HEK293 (cell line): Measurements from ENCODE around the gene ROM1.

ENCODE experiments used
- CTCF ChIA-PET: fragments of 350-600 bp; formaldehyde crosslinking; extraction: SDS; loops from one replicate; lab custom pipeline; 2021; ENCODE audit warnings: antibody characterized with exemption; lab: Yijun Ruan, JAX
- POLR2A ChIA-PET: fragments of 300-600 bp; formaldehyde crosslinking; extraction: SDS; loops from one replicate; lab custom pipeline; 2020; ENCODE audit warnings: antibody characterized with exemption, inconsistent platforms; lab: Yijun Ruan, JAX
- H3K27ac ChIP-seq: fragments of 200-500 bp; sonication (Bioruptor generic); 2 replicates; pipeline ENCODE4 v1.5.1; 2014; ENCODE audit warnings: low read depth, low read length, control low read depth, inconsistent platforms; ENCODE audit errors: extremely low read depth
- H3K36me3 ChIP-seq, 2 experiments: fragments of 200-500 bp in 1 of 2; sonication (Bioruptor generic) in 1 of 2; 1 replicate in 1 of 2; 2 replicates in 1 of 2; pipeline ENCODE4 v1.5.1; 2014 to 2017; ENCODE audit warnings: inconsistent platforms in 2 of 2, low read length in 2 of 2; ENCODE audit not compliant: control insufficient read depth in 2 of 2, insufficient read depth in 1 of 2
- H3K4me1 ChIP-seq: fragments of 200-500 bp; sonication (Bioruptor generic); 2 replicates; pipeline ENCODE4 v1.5.1; 2014; ENCODE audit warnings: mild to moderate bottlenecking, low read length, inconsistent platforms; ENCODE audit not compliant: control insufficient read depth, insufficient read depth
- H3K4me3 ChIP-seq: 2 replicates; pipeline ENCODE4 v1.5.1; 2011; ENCODE audit warnings: low read depth, mild to moderate bottlenecking, control low read depth, low read length, moderate library complexity
- H3K9me3 ChIP-seq: fragments of 200-500 bp; sonication (Bioruptor generic); 2 replicates; pipeline ENCODE4 v1.5.1; 2014; ENCODE audit warnings: low read depth, low read length, inconsistent platforms; ENCODE audit not compliant: control insufficient read depth, insufficient read depth
- KLF1 ChIP-seq: fragments of 450-650 bp; formaldehyde crosslinking; IDR thresholded peaks from 2 replicates; pipeline ENCODE4 v1.5.1; 2016; ENCODE audit warnings: missing biosample characterization, missing genetic modification characterization
- KLF7 ChIP-seq: fragments of 450-650 bp; formaldehyde crosslinking; IDR thresholded peaks from 2 replicates; pipeline ENCODE4 v1.5.1; 2016; ENCODE audit warnings: missing biosample characterization, missing genetic modification characterization, borderline replicate concordance
- REPIN1 ChIP-seq: fragments of 450-650 bp; formaldehyde crosslinking; IDR thresholded peaks from 2 replicates; pipeline ENCODE4 v1.5.1; 2017; ENCODE audit warnings: missing biosample characterization, missing genetic modification characterization, low read depth
- ZNF133 ChIP-seq: fragments of 450-650 bp; formaldehyde crosslinking; IDR thresholded peaks from 2 replicates; pipeline ENCODE4 v1.5.1; 2016; ENCODE audit warnings: missing biosample characterization, missing genetic modification characterization
- ZNF16 ChIP-seq: fragments of 450-650 bp; formaldehyde crosslinking; IDR thresholded peaks from 2 replicates; pipeline ENCODE4 v1.5.1; 2016; ENCODE audit warnings: low read depth, missing biosample characterization, missing genetic modification characterization
- ZNF2 ChIP-seq: fragments of 450-650 bp; formaldehyde crosslinking; IDR thresholded peaks from 2 replicates; pipeline ENCODE4 v1.5.1; 2016; ENCODE audit warnings: missing biosample characterization, missing genetic modification characterization
- ZNF221 ChIP-seq: fragments of 450-650 bp; formaldehyde crosslinking; IDR thresholded peaks from 2 replicates; pipeline ENCODE4 v1.5.1; 2017; ENCODE audit warnings: missing biosample characterization, missing genetic modification characterization, borderline replicate concordance
- ZNF248 ChIP-seq: fragments of 450-650 bp; formaldehyde crosslinking; IDR thresholded peaks from 2 replicates; pipeline ENCODE4 v1.5.1; 2017; ENCODE audit warnings: missing biosample characterization, missing genetic modification characterization
- ZNF302 ChIP-seq: fragments of 450-650 bp; formaldehyde crosslinking; IDR thresholded peaks from 2 replicates; pipeline ENCODE4 v1.5.1; 2016; ENCODE audit warnings: missing biosample characterization, missing genetic modification characterization, low read depth
- ZNF341 ChIP-seq: fragments of 450-650 bp; formaldehyde crosslinking; IDR thresholded peaks from 2 replicates; pipeline ENCODE4; 2016; ENCODE audit warnings: low read depth, missing biosample characterization, missing genetic modification characterization
- ZNF433 ChIP-seq: fragments of 450-650 bp; formaldehyde crosslinking; IDR thresholded peaks from 2 replicates; pipeline ENCODE4 v1.5.1; 2016; ENCODE audit warnings: missing biosample characterization, missing genetic modification characterization, low read depth
- ZNF473 ChIP-seq: fragments of 450-650 bp; formaldehyde crosslinking; IDR thresholded peaks from 2 replicates; pipeline ENCODE4 v1.5.1; 2017; ENCODE audit warnings: missing biosample characterization, missing genetic modification characterization
- ZNF561 ChIP-seq: fragments of 450-650 bp; IDR thresholded peaks from 2 replicates; pipeline ENCODE4 v1.5.1; 2018; ENCODE audit warnings: missing biosample characterization, missing genetic modification characterization, borderline replicate concordance
- ZNF610 ChIP-seq: fragments of 450-650 bp; formaldehyde crosslinking; IDR thresholded peaks from 2 replicates; pipeline ENCODE4 v1.5.1; 2016; ENCODE audit warnings: missing biosample characterization, missing genetic modification characterization, borderline replicate concordance
- ZNF837 ChIP-seq: fragments of 450-650 bp; formaldehyde crosslinking; IDR thresholded peaks from 2 replicates; pipeline ENCODE4 v1.5.1; 2016; ENCODE audit warnings: missing biosample characterization, missing genetic modification characterization
- TF ChIP-seq, protein P1 (sequence below): fragments of 450-650 bp; formaldehyde crosslinking; IDR thresholded peaks from 2 replicates; pipeline ENCODE4 v1.5.1; 2017; ENCODE audit warnings: missing biosample characterization, mild to moderate bottlenecking, missing genetic modification characterization, moderate library complexity
- TF ChIP-seq, protein P2 (sequence below): fragments of 450-650 bp; formaldehyde crosslinking; IDR thresholded peaks from 2 replicates; pipeline ENCODE4 v1.5.1; 2017; ENCODE audit warnings: missing biosample characterization, missing genetic modification characterization
- TF ChIP-seq, protein P3 (sequence below): fragments of 450-650 bp; formaldehyde crosslinking; IDR thresholded peaks from 2 replicates; pipeline ENCODE4 v1.5.1; 2016; ENCODE audit warnings: missing biosample characterization, missing genetic modification characterization
- TF ChIP-seq, protein P4 (sequence below): fragments of 450-650 bp; formaldehyde crosslinking; IDR thresholded peaks from 2 replicates; pipeline ENCODE4; 2016; ENCODE audit warnings: missing biosample characterization, missing genetic modification characterization
- TF ChIP-seq, protein P5 (sequence below): fragments of 450-650 bp; formaldehyde crosslinking; IDR thresholded peaks from 2 replicates; pipeline ENCODE4 v1.5.1; 2017; ENCODE audit warnings: missing biosample characterization, missing genetic modification characterization
- TF ChIP-seq, protein P6 (sequence below): fragments of 450-650 bp; formaldehyde crosslinking; IDR thresholded peaks from 2 replicates; pipeline ENCODE4 v1.5.1; 2017; ENCODE audit warnings: missing biosample characterization, missing genetic modification characterization

Gene ROM1

DNA sequence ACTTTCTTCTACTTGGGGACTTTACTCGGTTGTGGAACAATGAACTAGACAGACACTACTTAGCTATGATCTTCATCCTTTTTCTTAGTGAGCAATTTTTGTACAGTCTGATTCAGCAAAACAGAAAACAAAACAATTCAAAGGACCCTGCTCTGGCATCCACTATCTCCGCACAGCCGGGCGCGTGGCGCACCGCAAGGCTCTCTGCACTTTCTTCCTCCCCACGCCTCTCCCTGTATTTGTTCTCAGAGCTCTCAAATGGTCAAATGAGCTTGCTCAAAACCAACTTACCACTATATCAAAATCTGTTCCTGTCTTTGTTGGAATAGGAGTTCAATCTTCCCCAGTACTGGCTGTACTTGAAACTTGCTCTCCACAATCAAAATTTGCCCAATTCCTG, 46.8 kb upstream of the ROM1 start (continued):
- TF ChIP-seq, protein P1, sequence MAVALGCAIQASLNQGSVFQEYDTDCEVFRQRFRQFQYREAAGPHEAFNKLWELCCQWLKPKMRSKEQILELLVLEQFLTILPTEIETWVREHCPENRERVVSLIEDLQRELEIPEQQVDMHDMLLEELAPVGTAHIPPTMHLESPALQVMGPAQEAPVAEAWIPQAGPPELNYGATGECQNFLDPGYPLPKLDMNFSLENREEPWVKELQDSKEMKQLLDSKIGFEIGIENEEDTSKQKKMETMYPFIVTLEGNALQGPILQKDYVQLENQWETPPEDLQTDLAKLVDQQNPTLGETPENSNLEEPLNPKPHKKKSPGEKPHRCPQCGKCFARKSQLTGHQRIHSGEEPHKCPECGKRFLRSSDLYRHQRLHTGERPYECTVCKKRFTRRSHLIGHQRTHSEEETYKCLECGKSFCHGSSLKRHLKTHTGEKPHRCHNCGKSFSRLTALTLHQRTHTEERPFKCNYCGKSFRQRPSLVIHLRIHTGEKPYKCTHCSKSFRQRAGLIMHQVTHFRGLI (tag by site-specific recombination), result no peak
- TF ChIP-seq ZNF302 (tag by site-specific recombination) (no peak), ZNF561 (tag by site-specific recombination) (no peak)

DNA sequence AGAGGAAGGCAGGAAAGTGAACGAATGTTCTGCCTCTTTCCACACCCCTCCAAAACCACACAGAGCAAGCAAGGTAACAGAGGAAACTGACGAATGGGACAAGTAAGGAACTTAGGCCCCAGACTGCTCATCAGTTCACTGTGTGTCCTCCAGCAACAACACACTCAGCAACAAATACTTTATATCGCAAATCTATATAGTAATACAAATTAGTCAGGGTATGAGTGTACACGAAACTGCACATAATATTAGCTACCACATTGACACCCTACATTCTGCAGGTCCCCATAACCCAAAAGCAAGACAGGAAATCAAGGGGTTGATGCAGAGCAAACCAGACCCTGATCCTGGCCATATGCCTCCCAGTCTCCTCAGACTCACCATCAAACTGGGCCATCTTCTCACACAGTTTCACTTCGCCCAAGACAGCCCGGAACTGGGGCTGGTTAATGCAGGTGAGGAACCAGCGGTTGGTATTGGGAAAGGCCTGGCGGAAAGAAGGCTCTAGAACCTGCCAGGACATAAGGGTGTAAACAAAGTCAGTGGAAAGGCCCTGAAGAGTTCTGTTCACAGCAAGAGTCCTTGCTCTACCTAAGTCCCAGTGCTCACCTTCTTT, 45.9 kb upstream of the ROM1 start:
- Histone ChIP-seq H3K4me3 (no peak overlapping the region), H3K36me3 (peaks cover 48 to 92% of the 10 kb centered on the region in 2 experiments), H3K27ac (0 out of 2 replicates have a peak overlapping the region, but pooled peaks have one; percentile 16), H3K9me3 (no peaks in the 10 kb centered on the region), H3K4me1 (no peaks in the 10 kb centered on the region)
- TF ChIP-seq ZNF341, result no peak
- no peak for TF ChIP-seq KLF1 (tag by site-specific recombination)
- TF ChIP-seq, protein P2, sequence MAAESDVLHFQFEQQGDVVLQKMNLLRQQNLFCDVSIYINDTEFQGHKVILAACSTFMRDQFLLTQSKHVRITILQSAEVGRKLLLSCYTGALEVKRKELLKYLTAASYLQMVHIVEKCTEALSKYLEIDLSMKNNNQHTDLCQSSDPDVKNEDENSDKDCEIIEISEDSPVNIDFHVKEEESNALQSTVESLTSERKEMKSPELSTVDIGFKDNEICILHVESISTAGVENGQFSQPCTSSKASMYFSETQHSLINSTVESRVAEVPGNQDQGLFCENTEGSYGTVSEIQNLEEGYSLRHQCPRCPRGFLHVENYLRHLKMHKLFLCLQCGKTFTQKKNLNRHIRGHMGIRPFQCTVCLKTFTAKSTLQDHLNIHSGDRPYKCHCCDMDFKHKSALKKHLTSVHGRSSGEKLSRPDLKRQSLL, result no peak
- TF ChIP-seq ZNF221 (tag by site-specific recombination), result no peak
- no peak for TF ChIP-seq KLF7
- no peak for TF ChIP-seq ZNF610 (tag by site-specific recombination)
- TF ChIP-seq, protein P3, sequence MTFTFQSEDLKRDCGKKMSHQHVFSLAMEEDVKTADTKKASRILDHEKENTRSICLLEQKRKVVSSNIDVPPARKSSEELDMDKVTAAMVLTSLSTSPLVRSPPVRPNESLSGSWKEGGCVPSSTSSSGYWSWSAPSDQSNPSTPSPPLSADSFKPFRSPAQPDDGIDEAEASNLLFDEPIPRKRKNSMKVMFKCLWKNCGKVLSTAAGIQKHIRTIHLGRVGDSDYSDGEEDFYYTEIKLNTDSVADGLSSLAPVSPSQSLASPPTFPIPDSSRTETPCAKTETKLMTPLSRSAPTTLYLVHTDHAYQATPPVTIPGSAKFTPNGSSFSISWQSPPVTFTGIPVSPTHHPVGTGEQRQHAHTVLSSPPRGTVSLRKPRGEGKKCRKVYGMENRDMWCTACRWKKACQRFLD (tag by site-specific recombination), result no peak
- no peak for TF ChIP-seq ZNF837 (tag by site-specific recombination)
- TF ChIP-seq ZNF133 (tag by site-specific recombination), result no peak
- no peak for TF ChIP-seq ZNF16 (tag by site-specific recombination)
- no peak for TF ChIP-seq ZNF2 (tag by site-specific recombination)
- ChIA-PET CTCF (interaction anchor here (1.5 to 1.7 kb wide), 2 partner anchors 24 to 25 kb away, joined by 6 to 7 read pairs; partner anchors contain the start of gene TUT1), POLR2A (interaction anchor here (0.8 to 1.2 kb wide), 4 partner anchors 9 to 32 kb away, joined by 3 to 4 read pairs (median 4); partner anchors contain the start of gene AHNAK)

DNA sequence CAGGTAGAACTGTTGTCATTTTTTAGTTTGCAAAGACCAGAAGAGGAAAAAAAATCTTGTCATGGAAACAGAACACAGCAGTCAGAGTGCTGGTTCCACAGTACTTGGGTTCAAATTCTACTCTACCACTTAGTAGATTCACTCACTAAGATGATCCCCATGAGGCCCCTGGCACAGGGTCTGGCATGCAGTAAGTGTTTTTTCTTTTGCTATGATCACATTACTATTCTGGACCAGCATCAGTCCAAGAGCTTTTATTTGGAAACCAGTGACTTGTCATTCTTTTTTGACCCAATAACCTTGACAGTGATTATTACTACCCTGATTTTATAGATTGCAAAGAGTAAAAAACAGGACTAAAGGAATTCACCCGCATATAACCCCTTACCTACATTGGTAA, 43.4 kb upstream of the ROM1 start:
- Histone ChIP-seq H3K4me1 (no peaks in the 10 kb centered on the region), H3K9me3 (no peaks in the 10 kb centered on the region), H3K4me3 (no peak overlapping the region), H3K36me3 (peaks cover 41 to 87% of the 10 kb centered on the region in 2 experiments; a peak in 2 of 3 replicates), H3K27ac (no peak overlapping the region)
- TF ChIP-seq ZNF341 (no peak), ZNF473 (no peak), REPIN1 (no peak), ZNF433 (no peak), ZNF248 (tag by site-specific recombination) (no peak), ZNF837 (tag by site-specific recombination) (no peak)
- TF ChIP-seq, protein P4, sequence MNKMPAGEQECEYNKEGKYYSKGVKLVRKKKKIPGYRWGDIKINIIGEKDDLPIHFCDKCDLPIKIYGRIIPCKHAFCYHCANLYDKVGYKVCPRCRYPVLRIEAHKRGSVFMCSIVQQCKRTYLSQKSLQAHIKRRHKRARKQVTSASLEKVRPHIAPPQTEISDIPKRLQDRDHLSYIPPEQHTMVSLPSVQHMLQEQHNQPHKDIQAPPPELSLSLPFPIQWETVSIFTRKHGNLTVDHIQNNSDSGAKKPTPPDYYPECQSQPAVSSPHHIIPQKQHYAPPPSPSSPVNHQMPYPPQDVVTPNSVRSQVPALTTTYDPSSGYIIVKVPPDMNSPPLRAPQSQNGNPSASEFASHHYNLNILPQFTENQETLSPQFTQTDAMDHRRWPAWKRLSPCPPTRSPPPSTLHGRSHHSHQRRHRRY (tag by site-specific recombination), result no peak
- TF ChIP-seq, protein P5, sequence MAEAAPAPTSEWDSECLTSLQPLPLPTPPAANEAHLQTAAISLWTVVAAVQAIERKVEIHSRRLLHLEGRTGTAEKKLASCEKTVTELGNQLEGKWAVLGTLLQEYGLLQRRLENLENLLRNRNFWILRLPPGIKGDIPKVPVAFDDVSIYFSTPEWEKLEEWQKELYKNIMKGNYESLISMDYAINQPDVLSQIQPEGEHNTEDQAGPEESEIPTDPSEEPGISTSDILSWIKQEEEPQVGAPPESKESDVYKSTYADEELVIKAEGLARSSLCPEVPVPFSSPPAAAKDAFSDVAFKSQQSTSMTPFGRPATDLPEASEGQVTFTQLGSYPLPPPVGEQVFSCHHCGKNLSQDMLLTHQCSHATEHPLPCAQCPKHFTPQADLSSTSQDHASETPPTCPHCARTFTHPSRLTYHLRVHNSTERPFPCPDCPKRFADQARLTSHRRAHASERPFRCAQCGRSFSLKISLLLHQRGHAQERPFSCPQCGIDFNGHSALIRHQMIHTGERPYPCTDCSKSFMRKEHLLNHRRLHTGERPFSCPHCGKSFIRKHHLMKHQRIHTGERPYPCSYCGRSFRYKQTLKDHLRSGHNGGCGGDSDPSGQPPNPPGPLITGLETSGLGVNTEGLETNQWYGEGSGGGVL, result no peak
- TF ChIP-seq, protein P6, sequence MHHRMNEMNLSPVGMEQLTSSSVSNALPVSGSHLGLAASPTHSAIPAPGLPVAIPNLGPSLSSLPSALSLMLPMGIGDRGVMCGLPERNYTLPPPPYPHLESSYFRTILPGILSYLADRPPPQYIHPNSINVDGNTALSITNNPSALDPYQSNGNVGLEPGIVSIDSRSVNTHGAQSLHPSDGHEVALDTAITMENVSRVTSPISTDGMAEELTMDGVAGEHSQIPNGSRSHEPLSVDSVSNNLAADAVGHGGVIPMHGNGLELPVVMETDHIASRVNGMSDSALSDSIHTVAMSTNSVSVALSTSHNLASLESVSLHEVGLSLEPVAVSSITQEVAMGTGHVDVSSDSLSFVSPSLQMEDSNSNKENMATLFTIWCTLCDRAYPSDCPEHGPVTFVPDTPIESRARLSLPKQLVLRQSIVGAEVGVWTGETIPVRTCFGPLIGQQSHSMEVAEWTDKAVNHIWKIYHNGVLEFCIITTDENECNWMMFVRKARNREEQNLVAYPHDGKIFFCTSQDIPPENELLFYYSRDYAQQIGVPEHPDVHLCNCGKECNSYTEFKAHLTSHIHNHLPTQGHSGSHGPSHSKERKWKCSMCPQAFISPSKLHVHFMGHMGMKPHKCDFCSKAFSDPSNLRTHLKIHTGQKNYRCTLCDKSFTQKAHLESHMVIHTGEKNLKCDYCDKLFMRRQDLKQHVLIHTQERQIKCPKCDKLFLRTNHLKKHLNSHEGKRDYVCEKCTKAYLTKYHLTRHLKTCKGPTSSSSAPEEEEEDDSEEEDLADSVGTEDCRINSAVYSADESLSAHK (tag by site-specific recombination), result no peak
- POLR2A ChIA-PET, result interaction anchor here (0.6 to 1.5 kb wide), 6 partner anchors 8 to 199 kb away, joined by 3 to 7 read pairs (median 3); partner anchors contain the start of genes MTA2 and TUT1
- CTCF ChIA-PET, result interaction anchor here (0.6 to 1.6 kb wide), 10 partner anchors 9 to 1212 kb away, joined by 3 to 6 read pairs (median 4); no protein-coding TSS in a partner anchor
